ENCODE results near the gene TMCO4. TPM values are rescaled to one million over a fixed set of nuclear protein-coding genes. Genes with fewer than 3 reads are reported as not detected.
"Not testable (repeated sequence)": the region's sequence is repeated elsewhere in the genome, so short reads cannot be mapped to it uniquely, and the experiment has no call there.

The TMCO4 gene
- total RNA-seq, 2 experiments from 2014 or later: 13.2 to 15.6 TPM

- Mint-ChIP-seq H3K27ac (no peak overlapping the region), H3K9me3 (ENCODE audit: low read depth) (no peaks in the 10 kb centered on the region), H3K36me3 (ENCODE audit: low read depth) (no peaks in the 10 kb centered on the region), H3K4me1 (peaks cover 4% of the 10 kb centered on the region), H3K4me3 (no peak overlapping the region), H3K27me3 (peaks cover 19% of the 10 kb centered on the region)
- ATAC-seq (no peak), DNase-seq (no peak)
- POLR2A ChIA-PET: no interaction called here
- intact Hi-C loops (cut with DNase I, micrococcal nuclease): no loop called here
- CTCF ChIA-PET: no interaction called here
Measured at GRCh38 chr1:19825298-19825697, 25.6 kb upstream of the TMCO4 start.

DNA sequence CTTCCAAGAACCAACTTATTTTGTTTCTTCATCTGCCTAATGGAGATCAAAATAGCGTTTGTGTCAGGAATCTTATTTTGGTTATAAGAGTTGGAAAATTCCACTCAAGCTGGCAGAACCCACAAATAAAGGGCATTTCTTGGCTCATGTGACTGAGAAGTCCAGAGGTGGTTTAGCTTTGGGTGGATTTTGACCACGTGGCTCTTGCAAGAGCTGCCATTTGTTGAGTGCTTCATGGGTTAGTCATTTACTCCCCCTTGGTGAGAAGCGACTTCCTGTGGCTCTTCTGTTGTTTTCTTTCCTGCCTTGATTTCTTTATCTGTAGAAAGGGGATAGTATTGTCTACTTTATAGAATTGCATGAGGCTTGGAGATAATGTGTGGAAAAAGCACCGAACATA lies 24.8 kb upstream of the TMCO4 start:
- Mint-ChIP-seq H3K4me3 (no peak overlapping the region), H3K27ac (no peak overlapping the region), H3K36me3 (ENCODE audit: low read depth) (no peaks in the 10 kb centered on the region), H3K4me1 (peaks cover 4% of the 10 kb centered on the region), H3K9me3 (ENCODE audit: low read depth) (no peaks in the 10 kb centered on the region), H3K27me3 (peaks cover 16% of the 10 kb centered on the region)
- ATAC-seq: peak; percentile 66
- no peak for DNase-seq
- ChIA-PET CTCF (no interaction called here), POLR2A (no interaction called here)
- intact Hi-C loops (cut with DNase I, micrococcal nuclease): no loop called here

GRCh38 chr1:19824036-19824435 lies 24.3 kb upstream of the TMCO4 start:
- ChIA-PET CTCF (no interaction called here), POLR2A (no interaction called here)
- Mint-ChIP-seq H3K9me3 (ENCODE audit: low read depth) (no peaks in the 10 kb centered on the region), H3K4me1 (peaks cover 4% of the 10 kb centered on the region), H3K36me3 (ENCODE audit: low read depth) (no peaks in the 10 kb centered on the region), H3K27ac (no peak overlapping the region), H3K27me3 (peaks cover 12% of the 10 kb centered on the region), H3K4me3 (no peak overlapping the region)
- no peak for ATAC-seq
- DNase-seq: no peak
- intact Hi-C loops (cut with DNase I, micrococcal nuclease): no loop called here

DNA sequence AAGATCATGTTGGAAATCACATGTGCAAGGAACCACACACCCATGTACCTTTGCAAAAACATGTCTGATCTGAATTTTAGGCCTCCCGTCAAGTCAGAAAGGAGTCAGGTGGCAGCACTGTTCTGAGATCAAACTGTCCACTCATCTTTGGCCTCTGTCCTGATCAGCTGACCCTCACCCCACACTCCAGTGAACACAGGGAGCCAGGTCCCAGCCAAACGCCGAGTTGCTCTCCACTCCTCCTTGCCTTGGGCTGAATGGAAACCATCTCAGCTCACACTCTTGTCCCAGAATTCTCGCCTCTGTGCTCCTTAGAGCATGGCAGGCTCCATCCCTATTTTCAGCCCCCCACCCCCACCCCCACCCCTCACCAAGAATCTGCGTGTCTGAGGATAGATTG lies 20.0 kb upstream of the TMCO4 start:
- no peak for DNase-seq
- H3K36me3 Mint-ChIP-seq (ENCODE audit: low read depth): no peaks in the 10 kb centered on the region
- H3K27me3 Mint-ChIP-seq: no peaks in the 10 kb centered on the region
- intact Hi-C loops (cut with DNase I, micrococcal nuclease): no loop called here
- no peaks in the 10 kb centered on the region for H3K9me3 Mint-ChIP-seq (ENCODE audit: low read depth)
- no peak overlapping the region for H3K27ac Mint-ChIP-seq
- POLR2A ChIA-PET: no interaction called here
- ATAC-seq: no peak
- CTCF ChIA-PET: interaction anchor here (0.5 kb wide), 1 partner anchor 23 kb away, joined by 5 read pairs; no protein-coding TSS in a partner anchor
- H3K4me1 Mint-ChIP-seq: peaks cover 3% of the 10 kb centered on the region
- H3K4me3 Mint-ChIP-seq: no peak overlapping the region

- Mint-ChIP-seq H3K27ac (no peak overlapping the region), H3K4me1 (no peaks in the 10 kb centered on the region), H3K36me3 (ENCODE audit: low read depth) (no peaks in the 10 kb centered on the region), H3K4me3 (no peak overlapping the region), H3K27me3 (no peaks in the 10 kb centered on the region), H3K9me3 (ENCODE audit: low read depth) (no peaks in the 10 kb centered on the region)
- DNase-seq: no peak
- ATAC-seq: no peak
- CTCF ChIA-PET: interaction anchor here (0.7 kb wide), 2 partner anchors 269 to 479 kb away, joined by 3 read pairs; no protein-coding TSS in a partner anchor
- intact Hi-C loops (cut with DNase I, micrococcal nuclease): no loop called here
- POLR2A ChIA-PET: no interaction called here
Measured at GRCh38 chr1:19818324-19818723, 18.6 kb upstream of the TMCO4 start.

DNA sequence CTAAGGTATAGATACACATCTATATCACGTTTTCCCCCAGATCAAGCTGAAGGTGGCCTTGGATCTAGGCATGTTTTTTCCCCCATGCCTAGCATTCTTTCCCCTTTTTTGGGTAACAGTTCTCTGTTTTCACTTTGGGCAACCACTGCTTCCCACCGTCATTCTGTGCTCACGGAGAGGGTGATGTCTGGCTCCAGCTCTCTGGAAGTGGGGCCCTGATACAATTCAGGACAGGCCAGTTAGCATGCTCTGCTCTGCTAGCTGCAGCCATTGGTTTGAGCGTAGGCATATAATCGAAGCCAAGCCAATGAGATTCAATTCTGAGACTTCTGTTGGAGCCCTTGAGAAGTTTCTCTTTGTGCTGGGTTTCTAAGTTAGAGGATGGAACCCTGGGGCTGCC lies 17.4 kb upstream of the TMCO4 start:
- Mint-ChIP-seq H3K27ac (no peak overlapping the region), H3K27me3 (no peaks in the 10 kb centered on the region), H3K4me1 (no peaks in the 10 kb centered on the region), H3K9me3 (ENCODE audit: low read depth) (no peaks in the 10 kb centered on the region), H3K36me3 (ENCODE audit: low read depth) (no peaks in the 10 kb centered on the region), H3K4me3 (no peak overlapping the region)
- POLR2A ChIA-PET: no interaction called here
- DNase-seq: no peak
- no peak for ATAC-seq
- intact Hi-C loops (cut with DNase I, micrococcal nuclease): no loop called here
- CTCF ChIA-PET: interaction anchor here (0.7 kb wide), 1 partner anchor 1877 kb away, joined by 3 read pairs; no protein-coding TSS in a partner anchor

- H3K27ac Mint-ChIP-seq; ATAC-seq; DNase-seq; POLR2A ChIA-PET; H3K4me1 Mint-ChIP-seq; intact Hi-C loops (cut with DNase I, micrococcal nuclease); H3K9me3 Mint-ChIP-seq (ENCODE audit: low read depth); H3K27me3 Mint-ChIP-seq; H3K36me3 Mint-ChIP-seq (ENCODE audit: low read depth); H3K4me3 Mint-ChIP-seq: not testable (repeated sequence)
- CTCF ChIA-PET: interaction anchor here (0.7 kb wide), 1 partner anchor 1877 kb away, joined by 3 read pairs; no protein-coding TSS in a partner anchor
Measured at GRCh38 chr1:19816737-19817086, 17.0 kb upstream of the TMCO4 start.

- no peak overlapping the region for H3K27ac Mint-ChIP-seq
- ATAC-seq (no peak), DNase-seq (no peak)
- intact Hi-C loops (cut with DNase I, micrococcal nuclease): no loop called here
- H3K27me3 Mint-ChIP-seq: no peaks in the 10 kb centered on the region
- ChIA-PET CTCF (interaction anchor here (0.5 to 0.7 kb wide), 2 partner anchors 101 to 1876 kb away, joined by 3 read pairs; no protein-coding TSS in a partner anchor), POLR2A (interaction anchor here (0.5 kb wide), 1 partner anchor 1290 kb away, joined by 3 read pairs; no protein-coding TSS in a partner anchor)
- no peak overlapping the region for H3K4me3 Mint-ChIP-seq
- no peaks in the 10 kb centered on the region for H3K36me3 Mint-ChIP-seq (ENCODE audit: low read depth)
- no peaks in the 10 kb centered on the region for H3K4me1 Mint-ChIP-seq
- H3K9me3 Mint-ChIP-seq (ENCODE audit: low read depth): no peaks in the 10 kb centered on the region
Measured at GRCh38 chr1:19815801-19816736, 16.4 kb upstream of the TMCO4 start.

DNA sequence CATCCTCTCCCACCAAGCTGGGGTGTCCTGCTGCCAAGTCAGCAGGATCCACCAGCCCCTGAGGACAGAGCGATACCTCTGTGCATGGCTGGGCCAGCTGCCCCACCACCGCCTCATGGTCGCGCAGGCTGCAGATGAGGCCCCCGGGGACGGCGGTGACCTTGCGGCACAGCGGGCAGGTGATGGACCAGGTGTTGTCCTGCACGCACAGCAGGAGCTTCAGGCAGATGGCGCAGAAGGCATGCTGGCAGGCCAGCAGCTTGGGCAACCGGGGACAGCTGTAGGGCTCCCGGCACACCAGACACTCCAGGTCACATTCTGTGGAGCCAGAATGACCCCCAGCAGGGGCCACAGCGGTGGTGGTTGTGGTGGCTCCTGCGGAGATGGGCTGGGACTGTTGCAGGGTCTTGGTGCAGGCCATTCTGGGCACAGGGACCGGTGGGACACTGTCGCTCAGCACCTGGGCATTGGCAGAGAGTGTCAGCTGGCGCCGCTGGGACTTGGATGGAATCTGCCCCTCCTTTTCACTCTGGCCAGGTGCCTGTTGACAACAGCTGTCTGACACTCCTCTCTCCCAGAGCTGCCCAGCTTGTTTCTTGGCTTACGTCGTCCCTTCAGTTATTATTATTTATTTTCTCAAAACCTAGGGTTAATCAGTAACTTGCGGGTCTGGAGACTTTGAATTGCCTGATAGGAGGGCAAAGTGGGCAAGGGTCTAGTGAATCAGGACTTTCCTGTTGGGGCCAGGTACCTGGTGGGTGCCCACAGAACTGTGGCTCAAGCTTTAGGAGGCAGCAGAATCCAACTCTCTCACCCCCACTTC lies 15.2 kb upstream of the TMCO4 start, which contains the start of gene RNF186:
RNF186 (minus strand) TSS at position 603 of the 823 bp plus-strand sequence; CDS start at position 421, 182 bp downstream.
- Mint-ChIP-seq H3K27ac (no peak within 1 kb of the TSS), H3K4me1 (no peaks in the 10 kb centered on the region), H3K27me3 (no peaks in the 10 kb centered on the region), H3K9me3 (ENCODE audit: low read depth) (no peaks in the 10 kb centered on the region), H3K36me3 (ENCODE audit: low read depth) (no peaks in the 10 kb centered on the region), H3K4me3 (no peak within 1 kb of the TSS)
- CTCF ChIA-PET: interaction anchor here (1.2 kb wide), 1 partner anchor 153 kb away, joined by 3 read pairs; no protein-coding TSS in a partner anchor
- ATAC-seq (no peak), DNase-seq (no peak)
- intact Hi-C loops (cut with DNase I, micrococcal nuclease): no loop called here
- POLR2A ChIA-PET: interaction anchor here (0.5 kb wide), 1 partner anchor 1291 kb away, joined by 3 read pairs; no protein-coding TSS in a partner anchor

GRCh38 chr1:19814244-19814661 lies 14.5 kb upstream of the TMCO4 start:
- intact Hi-C loops (cut with DNase I, micrococcal nuclease): no loop called here
- CTCF ChIA-PET: interaction anchor here (0.7 to 1.8 kb wide), 4 partner anchors 19 to 152 kb away, joined by 3 to 7 read pairs (median 4); no protein-coding TSS in a partner anchor
- no peak overlapping the region for H3K27ac Mint-ChIP-seq
- no peak overlapping the region for H3K4me3 Mint-ChIP-seq
- POLR2A ChIA-PET: no interaction called here
- no peaks in the 10 kb centered on the region for H3K9me3 Mint-ChIP-seq (ENCODE audit: low read depth)
- no peak for ATAC-seq
- no peaks in the 10 kb centered on the region for H3K36me3 Mint-ChIP-seq (ENCODE audit: low read depth)
- no peaks in the 10 kb centered on the region for H3K4me1 Mint-ChIP-seq
- H3K27me3 Mint-ChIP-seq: no peaks in the 10 kb centered on the region
- no peak for DNase-seq

DNA sequence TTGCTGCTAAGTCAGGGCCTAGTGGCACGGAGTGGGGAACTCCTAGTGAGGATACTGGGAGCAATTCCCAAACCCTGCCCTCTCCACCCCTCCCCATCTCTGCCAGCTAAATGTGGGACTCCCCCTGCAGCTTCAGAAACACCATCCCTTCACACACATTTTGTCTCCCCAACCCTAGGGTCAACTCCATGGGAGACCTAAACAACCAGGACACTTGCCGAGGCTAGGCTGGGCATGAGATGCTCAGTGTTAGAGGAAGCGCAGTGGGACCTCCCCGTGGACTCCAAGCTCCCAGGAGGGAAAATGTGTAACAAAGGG lies 13.9 kb upstream of the TMCO4 start:
- no peak overlapping the region for H3K4me3 Mint-ChIP-seq
- intact Hi-C loops (cut with DNase I, micrococcal nuclease): no loop called here
- CTCF ChIA-PET: interaction anchor here (0.7 to 1.8 kb wide), 5 partner anchors 18 to 152 kb away, joined by 3 to 7 read pairs (median 4); no protein-coding TSS in a partner anchor
- no peak for DNase-seq
- H3K27ac Mint-ChIP-seq: no peak overlapping the region
- POLR2A ChIA-PET: no interaction called here
- H3K36me3 Mint-ChIP-seq (ENCODE audit: low read depth): no peaks in the 10 kb centered on the region
- no peaks in the 10 kb centered on the region for H3K27me3 Mint-ChIP-seq
- no peak for ATAC-seq
- no peaks in the 10 kb centered on the region for H3K4me1 Mint-ChIP-seq
- no peaks in the 10 kb centered on the region for H3K9me3 Mint-ChIP-seq (ENCODE audit: low read depth)
